SHP77 (cell line): Measurements from ENCODE around the gene CHST10.

Experiments used
- DNase-seq, 2 experiments: peaks; one replicate each; lab custom pipeline; 2025; lab: John Stamatoyannopoulos, UW

CHST10 gene

GRCh38 chr2:100416397-100416934 lies 1.0 kb downstream of the CHST10 start:
- DNase-seq, result no peak

GRCh38 chr2:100413571-100413970 lies 3.9 kb downstream of the CHST10 start:
- no peak for DNase-seq

GRCh38 chr2:100412881-100413321 lies 4.6 kb downstream of the CHST10 start:
- DNase-seq, result no peak

GRCh38 chr2:100412466-100412865 lies 5.0 kb downstream of the CHST10 start:
- DNase-seq, result no peak

GRCh38 chr2:100411841-100412292 lies 5.6 kb downstream of the CHST10 start:
- DNase-seq, result no peak

- no peak for DNase-seq
These were observed 7.4 kb downstream of the CHST10 start for GRCh38 chr2:100409975-100410647.

- DNase-seq, result no peak
These were observed 8.0 kb downstream of the CHST10 start for GRCh38 chr2:100409461-100409860.

- DNase-seq, result no peak
These were observed 8.5 kb downstream of the CHST10 start for GRCh38 chr2:100408941-100409340.

- no peak for DNase-seq
These were observed 9.4 kb downstream of the CHST10 start for GRCh38 chr2:100408104-100408503.

GRCh38 chr2:100407563-100407962 lies 9.9 kb downstream of the CHST10 start:
- DNase-seq, result no peak

- no peak for DNase-seq
These were observed 10.4 kb downstream of the CHST10 start for GRCh38 chr2:100407073-100407472.

- no peak for DNase-seq
These were observed 11.4 kb downstream of the CHST10 start for GRCh38 chr2:100406120-100406508.

- DNase-seq, result no peak
These were observed 11.9 kb downstream of the CHST10 start for GRCh38 chr2:100405403-100406119.

- DNase-seq, result no peak
These were observed 13.1 kb downstream of the CHST10 start for GRCh38 chr2:100404411-100404810.

- no peak for DNase-seq
These were observed 13.7 kb downstream of the CHST10 start for GRCh38 chr2:100403722-100404121.

GRCh38 chr2:100401268-100401667 lies 16.2 kb downstream of the CHST10 start:
- DNase-seq, result no peak

- no peak for DNase-seq
These were observed 17.8 kb downstream of the CHST10 start for GRCh38 chr2:100399714-100400113.

GRCh38 chr2:100397976-100398375 lies 19.5 kb downstream of the CHST10 start:
- no peak for DNase-seq

GRCh38 chr2:100397118-100397860 lies 20.2 kb downstream of the CHST10 start:
- DNase-seq, result no peak

GRCh38 chr2:100396483-100396882 lies 21.0 kb downstream of the CHST10 start:
- no peak for DNase-seq

- DNase-seq, result no peak
These were observed 21.7 kb downstream of the CHST10 start for GRCh38 chr2:100395532-100396350.
